ENCODE measurements around the gene ZBTB7C.

GRCh38 chr18:48409591-48410094, 460 bp upstream of the ZBTB7C start:
- TF ChIP-seq POLR2A (IDR thresholded peaks at IDR 0.05; ENCODE audit: low read depth, low read length) (no peak), CTCF (conservative IDR thresholded peaks at IDR 0.05; ENCODE audit: low read depth, low read length) (no peak), SMC3 (IDR thresholded peaks at IDR 0.05; ENCODE audit: low read depth, low read length) (no peak), MXI1 (IDR thresholded peaks at IDR 0.05; ENCODE audit: borderline replicate concordance, low read depth, low read length) (no peak), RCOR1 (IDR thresholded peaks at IDR 0.05; ENCODE audit: insufficient replicate concordance, low read length) (no peak), RFX5 (IDR thresholded peaks at IDR 0.05; ENCODE audit: low read depth, low read length) (no peak)
